Chondrocyte (in vitro differentiated cells): ENCODE measurements around the gene LHFPL6. TPM values are rescaled to one million over a fixed set of nuclear protein-coding genes. Genes with fewer than 3 reads are reported as not detected.
A peak's percentile ranks its signal among the peaks of the same experiment; 100 is the strongest.

ENCODE experiments used
- DNase-seq: peaks from one replicate; pipeline ENCODE4 v3.0.0; 2021; ENCODE audit warnings: mixed read lengths, low spot score
- H3K27ac Mint-ChIP-seq: one replicate; pipeline ENCODE4 v1.8.0; 2021; ENCODE audit warnings: mild to moderate bottlenecking, moderate library complexity, mixed read lengths; ENCODE audit not compliant: unreplicated experiment
- H3K27me3 Mint-ChIP-seq: 2 replicates; pipeline ENCODE4 v1.8.0; 2021; ENCODE audit warnings: low read depth, mixed read lengths
- H3K36me3 Mint-ChIP-seq: 2 replicates; pipeline ENCODE4 v1.8.0; 2021; ENCODE audit warnings: low read depth, mixed read lengths
- H3K4me1 Mint-ChIP-seq: 2 replicates; pipeline ENCODE4 v1.8.0; 2021; ENCODE audit warnings: low read depth, mild to moderate bottlenecking, mixed read lengths
- H3K4me3 Mint-ChIP-seq: one replicate; pipeline ENCODE4 v1.8.0; 2021; ENCODE audit warnings: mild to moderate bottlenecking, moderate library complexity, mixed read lengths; ENCODE audit not compliant: unreplicated experiment
- H3K9me3 Mint-ChIP-seq: 2 replicates; pipeline ENCODE4 v1.8.0; 2021; ENCODE audit warnings: low read depth, mixed read lengths
- total RNA-seq: library from RNA; stranded (reverse); gene quantifications from 3 replicates; pipeline ENCODE4 v1.2.1, GENCODE V29; 2021
- TF ChIP-seq, protein P1 (sequence below): fragments of 200-600 bp; sonication (generic); IDR thresholded peaks from 2 replicates; pipeline ENCODE4 v1.5.0; 2021; ENCODE audit warnings: antibody characterized with exemption, mild to moderate bottlenecking, moderate library complexity

Gene LHFPL6
- total RNA-seq, 1 donor from 2014 or later: 101 TPM

- Mint-ChIP-seq H3K4me1 (peaks cover 65% of the 10 kb centered on the region), H3K4me3 (no peak overlapping the region), H3K27ac (peak overlapping the region; percentile 94), H3K36me3 (no peaks in the 10 kb centered on the region), H3K9me3 (no peaks in the 10 kb centered on the region), H3K27me3 (no peaks in the 10 kb centered on the region)
- no peak for DNase-seq
- TF ChIP-seq, protein P1, sequence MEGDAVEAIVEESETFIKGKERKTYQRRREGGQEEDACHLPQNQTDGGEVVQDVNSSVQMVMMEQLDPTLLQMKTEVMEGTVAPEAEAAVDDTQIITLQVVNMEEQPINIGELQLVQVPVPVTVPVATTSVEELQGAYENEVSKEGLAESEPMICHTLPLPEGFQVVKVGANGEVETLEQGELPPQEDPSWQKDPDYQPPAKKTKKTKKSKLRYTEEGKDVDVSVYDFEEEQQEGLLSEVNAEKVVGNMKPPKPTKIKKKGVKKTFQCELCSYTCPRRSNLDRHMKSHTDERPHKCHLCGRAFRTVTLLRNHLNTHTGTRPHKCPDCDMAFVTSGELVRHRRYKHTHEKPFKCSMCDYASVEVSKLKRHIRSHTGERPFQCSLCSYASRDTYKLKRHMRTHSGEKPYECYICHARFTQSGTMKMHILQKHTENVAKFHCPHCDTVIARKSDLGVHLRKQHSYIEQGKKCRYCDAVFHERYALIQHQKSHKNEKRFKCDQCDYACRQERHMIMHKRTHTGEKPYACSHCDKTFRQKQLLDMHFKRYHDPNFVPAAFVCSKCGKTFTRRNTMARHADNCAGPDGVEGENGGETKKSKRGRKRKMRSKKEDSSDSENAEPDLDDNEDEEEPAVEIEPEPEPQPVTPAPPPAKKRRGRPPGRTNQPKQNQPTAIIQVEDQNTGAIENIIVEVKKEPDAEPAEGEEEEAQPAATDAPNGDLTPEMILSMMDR: no peak
These were observed 74.4 kb downstream of the LHFPL6 start for GRCh38 chr13:39528661-39528980.

DNA sequence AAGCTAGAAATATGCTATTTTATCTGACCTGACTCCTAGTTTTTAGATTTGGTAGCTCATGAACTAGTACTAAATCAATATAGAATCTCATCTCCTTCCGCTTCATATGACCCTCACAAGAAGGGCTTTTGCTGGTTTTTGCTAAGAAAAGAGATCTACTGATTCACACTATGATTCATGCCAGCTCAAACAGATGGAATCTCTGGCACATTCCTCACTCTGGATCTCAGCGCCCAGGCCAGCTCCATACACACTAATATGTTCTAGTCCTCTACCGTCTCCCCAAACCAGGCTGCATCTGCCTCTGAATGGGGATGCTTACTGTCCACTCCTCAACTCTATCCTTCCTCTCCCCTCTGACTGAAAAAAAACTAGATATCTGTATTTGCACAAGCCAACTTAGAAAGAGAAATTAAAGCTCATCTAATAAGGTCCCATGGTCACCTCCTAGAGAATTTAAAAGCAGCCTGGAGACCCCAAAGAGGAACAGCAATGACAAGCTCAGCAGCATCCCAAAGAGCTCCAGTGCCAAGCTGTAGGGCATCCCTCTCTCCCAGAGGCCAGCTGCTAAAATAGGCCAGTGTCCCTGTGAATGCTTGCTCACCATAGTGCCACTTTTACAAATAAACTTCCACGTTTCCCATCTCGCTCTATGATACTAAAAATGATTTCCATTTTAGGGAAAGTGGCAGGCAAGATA lies 74.9 kb downstream of the LHFPL6 start:
- Mint-ChIP-seq H3K4me3 (peak overlapping the region; percentile 21), H3K36me3 (no peaks in the 10 kb centered on the region), H3K9me3 (no peaks in the 10 kb centered on the region), H3K27ac (peak overlapping the region; percentile 94), H3K4me1 (peaks cover 65% of the 10 kb centered on the region), H3K27me3 (no peaks in the 10 kb centered on the region)
- TF ChIP-seq, protein P1: no peak
- DNase-seq: no peak

DNA sequence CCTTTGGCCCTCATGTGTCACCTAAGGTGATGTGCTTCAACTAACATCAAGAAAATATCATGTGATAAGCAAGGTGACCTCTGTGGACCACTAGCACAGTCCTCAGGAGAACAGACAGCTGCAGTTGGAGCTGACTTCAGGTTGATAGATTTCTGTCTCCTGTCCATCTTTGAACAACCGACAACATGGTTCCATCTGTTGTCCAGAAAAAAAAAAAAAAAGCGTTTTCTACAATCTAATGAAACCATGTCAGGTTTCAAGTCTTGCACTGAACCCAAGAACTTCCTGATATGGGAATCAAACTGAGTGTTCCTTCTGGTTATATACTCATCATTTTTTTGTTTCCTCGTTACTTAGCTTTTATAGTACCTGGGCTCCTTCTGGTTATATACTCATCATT lies 75.7 kb downstream of the LHFPL6 start:
- DNase-seq: no peak
- peaks cover 62% of the 10 kb centered on the region for H3K4me1 Mint-ChIP-seq

GRCh38 chr13:39526499-39526898 lies 76.5 kb downstream of the LHFPL6 start:
- H3K27ac Mint-ChIP-seq: no peak overlapping the region
- TF ChIP-seq, protein P1: no peak
- H3K4me1 Mint-ChIP-seq: peaks cover 58% of the 10 kb centered on the region
- H3K27me3 Mint-ChIP-seq: no peaks in the 10 kb centered on the region
- H3K9me3 Mint-ChIP-seq: no peaks in the 10 kb centered on the region
- DNase-seq: no peak
- no peak overlapping the region for H3K4me3 Mint-ChIP-seq
- H3K36me3 Mint-ChIP-seq: no peaks in the 10 kb centered on the region

More for the DNA sequence above, 75.7 kb downstream of the LHFPL6 start:
- H3K27ac Mint-ChIP-seq: peak overlapping the region; percentile 88
- H3K4me3 Mint-ChIP-seq: no peak overlapping the region
- H3K27me3 Mint-ChIP-seq: no peaks in the 10 kb centered on the region
- H3K9me3 Mint-ChIP-seq: no peaks in the 10 kb centered on the region
- TF ChIP-seq, protein P1: no peak
- no peaks in the 10 kb centered on the region for H3K36me3 Mint-ChIP-seq

GRCh38 chr13:39525506-39525905 lies 77.5 kb downstream of the LHFPL6 start:
- Mint-ChIP-seq H3K27ac (no peak overlapping the region), H3K9me3 (no peaks in the 10 kb centered on the region), H3K36me3 (no peaks in the 10 kb centered on the region), H3K4me1 (peaks cover 50% of the 10 kb centered on the region), H3K4me3 (no peak overlapping the region), H3K27me3 (no peaks in the 10 kb centered on the region)
- TF ChIP-seq, protein P1: no peak
- DNase-seq: no peak
